MM.1S (cell line): Measurements from ENCODE around the gene ECHS1.

ENCODE experiments used
- CTCF ChIP-seq: fragments of 300-600 bp; sonication (generic); IDR thresholded peaks from 2 replicates; pipeline ENCODE4 v1.5.1; 2016; ENCODE audit warnings: antibody characterized with exemption, low read length, mixed read lengths
- EZH2 ChIP-seq: fragments of 300-600 bp; sonication (generic); optimal IDR thresholded peaks from 2 replicates; pipeline ENCODE3; 2017; ENCODE audit warnings: low read depth, mild to moderate bottlenecking, antibody characterized with exemption, low read length, mixed read lengths
- EZH2phosphoT487 ChIP-seq: fragments of 300-600 bp; sonication (generic); IDR thresholded peaks from 2 replicates; pipeline ENCODE4 v1.6.1; 2018; ENCODE audit warnings: antibody characterized with exemption, low read length

DNA sequence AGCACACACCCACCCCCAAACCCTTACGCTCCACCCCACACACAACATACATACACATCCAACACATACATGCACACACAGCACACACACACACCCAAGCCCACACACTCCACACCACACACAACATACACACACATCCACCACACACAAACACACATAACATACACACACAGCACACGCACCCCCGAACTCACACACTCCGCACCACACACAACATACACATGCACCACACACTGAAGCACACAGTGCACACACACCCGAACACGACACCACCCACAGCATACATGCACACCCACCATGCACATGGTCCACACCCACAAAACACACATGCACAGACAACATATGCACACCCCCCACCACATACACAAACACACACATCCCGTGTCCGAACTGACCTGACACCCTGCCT lies 24.0 kb downstream of the ECHS1 start:
- TF ChIP-seq EZH2 (no peak), CTCF (no peak), EZH2phosphoT487 (no peak)
